Activated CD4-positive, alpha-beta memory T cell treated with anti-CD3 and anti-CD28 coated beads, Interleukin-2, amount 10 ng/mL, durations not matched to agents 7 days and 5 days (primary cell): ENCODE measurements around the gene DMTF1. TPM values are rescaled to one million over a fixed set of nuclear protein-coding genes. Genes with fewer than 3 reads are reported as not detected.

Source experiments
- CTCF ChIA-PET: fragments of 350-600 bp; sonication (Branson Sonifier 250); formaldehyde crosslinking; loops from one replicate; lab custom pipeline; 2021; ENCODE audit warnings: antibody characterized with exemption, inconsistent platforms; lab: Charles Lee
- POLR2A ChIA-PET: fragments of 350-600 bp; sonication (Branson Sonifier 250); formaldehyde crosslinking; loops from one replicate; lab custom pipeline; 2021; ENCODE audit warnings: antibody characterized with exemption; lab: Charles Lee
- DNase-seq: peaks from one replicate; pipeline ENCODE4 v3.0.0-alpha.2; 2020
- H3K27ac Mint-ChIP-seq: one replicate; pipeline ENCODE4 v1.8.0; 2021; ENCODE audit warnings: mild to moderate bottlenecking, mixed read lengths
- H3K27me3 Mint-ChIP-seq: one replicate; pipeline ENCODE4 v1.8.0; 2021; ENCODE audit warnings: mixed read lengths
- H3K36me3 Mint-ChIP-seq: one replicate; pipeline ENCODE4 v1.8.0; 2021; ENCODE audit warnings: low read depth, mixed read lengths
- H3K4me1 Mint-ChIP-seq: one replicate; pipeline ENCODE4 v1.8.0; 2021; ENCODE audit warnings: mixed read lengths
- H3K4me3 Mint-ChIP-seq: one replicate; pipeline ENCODE4 v1.8.0; 2021; ENCODE audit warnings: mild to moderate bottlenecking, mixed read lengths
- H3K9me3 Mint-ChIP-seq: one replicate; pipeline ENCODE4 v1.8.0; 2021; ENCODE audit warnings: mixed read lengths
- total RNA-seq, 2 experiments: library from RNA; stranded (reverse); gene quantifications; one replicate each; pipeline ENCODE4 v1.2.3, GENCODE V29; 2021

DMTF1 gene
- total RNA-seq, 2 experiments from 2014 or later = 95.3 to 97.8 TPM

- Mint-ChIP-seq H3K27me3 (no peaks in the 10 kb centered on the region), H3K4me3 (peak overlapping the region; percentile 94), H3K4me1 (peaks cover 32% of the 10 kb centered on the region), H3K36me3 (peaks cover 21% of the 10 kb centered on the region), H3K27ac (no peak overlapping the region), H3K9me3 (no peaks in the 10 kb centered on the region)
- CTCF ChIA-PET = interaction anchor here (0.9 to 4.2 kb wide), 6 partner anchors 9 to 226 kb away, joined by 3 to 63 read pairs (median 3); partner anchors contain the start of gene ELAPOR2
- POLR2A ChIA-PET = interaction anchor here (1.2 to 14.2 kb wide), 7 partner anchors 8 to 198 kb away, joined by 3 to 337 read pairs (median 16); partner anchors contain the start of genes CROT, ELAPOR2 and TMEM243
- DNase-seq = no peak
Measured at GRCh38 chr7:87151002-87151728, 1.1 kb upstream of the DMTF1 start.

GRCh38 chr7:87151729-87152111, 533 bp upstream of the DMTF1 start:
- Mint-ChIP-seq H3K4me1 (peaks cover 37% of the 10 kb centered on the region), H3K9me3 (no peaks in the 10 kb centered on the region), H3K27me3 (no peaks in the 10 kb centered on the region), H3K27ac (peak overlapping the region; percentile 93), H3K4me3 (peak overlapping the region; percentile 94), H3K36me3 (peaks cover 27% of the 10 kb centered on the region)
- no peak for DNase-seq
- POLR2A ChIA-PET = interaction anchor here (0.7 to 14.2 kb wide), 22 partner anchors 9 to 1069 kb away, joined by 3 to 337 read pairs (median 5); partner anchors contain the start of genes CROT, ELAPOR2, SRI and TMEM243
- CTCF ChIA-PET = interaction anchor here (0.9 to 3.3 kb wide), 8 partner anchors 8 to 224 kb away, joined by 3 to 23 read pairs (median 4); partner anchors contain the start of genes ELAPOR2 and TMEM243

- Mint-ChIP-seq H3K27ac (peak overlapping the region; percentile 93), H3K27me3 (no peaks in the 10 kb centered on the region), H3K36me3 (peaks cover 33% of the 10 kb centered on the region), H3K4me3 (peak overlapping the region; percentile 94), H3K9me3 (no peaks in the 10 kb centered on the region), H3K4me1 (peaks cover 48% of the 10 kb centered on the region)
- CTCF ChIA-PET = interaction anchor here (0.6 to 3.3 kb wide), 14 partner anchors 9 to 328 kb away, joined by 3 to 23 read pairs (median 4); partner anchors contain the start of genes ELAPOR2 and TMEM243
- DNase-seq = peak; percentile 53
- POLR2A ChIA-PET = interaction anchor here (0.6 to 14.2 kb wide), 28 partner anchors 9 to 1067 kb away, joined by 3 to 337 read pairs (median 4); partner anchors contain the start of genes ABCB1, CROT, ELAPOR2 and SRI
Measured at GRCh38 chr7:87152897-87153641, 816 bp downstream of the DMTF1 start.

DNA sequence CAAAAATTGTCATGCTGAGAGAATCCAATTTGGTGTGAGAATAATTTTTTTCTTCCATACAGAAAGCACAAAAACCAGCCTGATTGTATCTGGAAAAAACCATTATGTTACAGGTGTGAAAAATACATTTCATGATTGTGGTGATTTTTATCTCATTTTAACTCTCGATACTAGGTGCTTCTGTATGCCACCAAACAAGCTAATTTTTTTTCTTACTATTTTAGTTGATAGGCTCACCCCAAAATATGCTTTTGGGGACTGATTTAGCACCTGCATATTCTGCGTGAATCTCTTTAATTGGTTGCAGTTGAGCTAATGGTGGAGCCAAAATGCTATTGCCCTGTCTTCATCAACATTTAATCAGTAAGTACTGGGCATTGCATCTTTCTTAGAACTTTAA, 1.9 kb downstream of the DMTF1 start:
- H3K9me3 Mint-ChIP-seq = no peaks in the 10 kb centered on the region
- peak overlapping the region; percentile 93 for H3K27ac Mint-ChIP-seq
- H3K4me3 Mint-ChIP-seq = peak overlapping the region; percentile 94
- H3K36me3 Mint-ChIP-seq = peaks cover 33% of the 10 kb centered on the region
- POLR2A ChIA-PET = interaction anchor here (1.3 to 14.2 kb wide), 8 partner anchors 8 to 191 kb away, joined by 3 to 337 read pairs (median 17); partner anchors contain the start of genes CROT, ELAPOR2 and TMEM243
- DNase-seq = no peak
- CTCF ChIA-PET = interaction anchor here (0.9 to 3.3 kb wide), 7 partner anchors 26 to 228 kb away, joined by 3 to 23 read pairs (median 4); partner anchors contain the start of gene TMEM243
- H3K4me1 Mint-ChIP-seq = peaks cover 50% of the 10 kb centered on the region
- no peaks in the 10 kb centered on the region for H3K27me3 Mint-ChIP-seq

DNA sequence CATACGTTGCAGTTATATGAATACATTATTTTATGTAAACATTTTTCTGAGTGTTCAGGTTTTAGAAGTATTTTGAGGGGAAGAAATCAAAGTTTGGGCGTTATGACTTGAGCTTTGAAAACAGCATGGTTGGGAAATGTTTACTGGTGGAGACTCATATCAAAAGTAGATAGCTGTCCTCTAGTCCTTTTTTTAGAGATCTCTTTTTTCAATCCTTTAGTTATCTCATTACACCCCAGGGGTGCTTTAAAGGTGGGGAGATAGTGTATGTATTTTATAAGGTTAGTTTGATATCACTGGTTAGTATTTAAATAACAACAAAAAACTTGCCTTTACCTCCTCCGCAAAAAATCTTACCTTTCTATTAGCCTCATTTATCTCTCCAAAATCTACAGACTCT, 2.3 kb downstream of the DMTF1 start:
- no peak for DNase-seq
- peaks cover 54% of the 10 kb centered on the region for H3K4me1 Mint-ChIP-seq
- H3K4me3 Mint-ChIP-seq = peak overlapping the region; percentile 94
- ChIA-PET POLR2A (interaction anchor here (1.3 to 14.2 kb wide), 7 partner anchors 13 to 191 kb away, joined by 3 to 337 read pairs (median 18); partner anchors contain the start of genes CROT, ELAPOR2 and TMEM243), CTCF (interaction anchor here (0.6 to 3.3 kb wide), 7 partner anchors 26 to 229 kb away, joined by 3 to 23 read pairs (median 4); partner anchors contain the start of gene TMEM243)
- no peaks in the 10 kb centered on the region for H3K9me3 Mint-ChIP-seq
- H3K27me3 Mint-ChIP-seq = no peaks in the 10 kb centered on the region
- no peak overlapping the region for H3K27ac Mint-ChIP-seq
- H3K36me3 Mint-ChIP-seq = peaks cover 35% of the 10 kb centered on the region

DNA sequence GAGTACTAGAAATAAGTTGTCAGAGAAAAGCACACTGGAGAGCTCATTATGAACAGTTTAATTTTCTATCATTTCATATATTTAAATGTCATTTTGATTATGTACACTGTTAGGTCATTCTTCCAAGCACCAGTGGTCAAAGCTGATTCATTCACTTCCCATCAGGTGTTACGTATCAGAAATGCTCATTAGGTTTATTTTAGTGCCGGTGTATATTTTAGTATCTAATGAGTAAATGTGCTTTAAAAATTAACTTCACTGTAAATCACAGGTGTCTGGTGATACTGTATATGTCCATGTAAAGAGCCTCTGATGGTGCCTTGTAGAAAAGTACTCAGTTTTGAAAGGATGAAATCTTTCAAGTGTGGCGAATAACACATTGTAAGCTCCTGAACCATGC, 3.5 kb downstream of the DMTF1 start:
- DNase-seq = no peak
- no peak overlapping the region for H3K27ac Mint-ChIP-seq
- CTCF ChIA-PET = no interaction called here
- POLR2A ChIA-PET = interaction anchor here (14.2 kb wide), 1 partner anchor 61 kb away, joined by 337 read pairs; the partner anchor contains the start of gene TMEM243
- no peaks in the 10 kb centered on the region for H3K27me3 Mint-ChIP-seq
- no peak overlapping the region for H3K4me3 Mint-ChIP-seq
- H3K36me3 Mint-ChIP-seq = peaks cover 42% of the 10 kb centered on the region
- peaks cover 61% of the 10 kb centered on the region for H3K4me1 Mint-ChIP-seq
- H3K9me3 Mint-ChIP-seq = no peaks in the 10 kb centered on the region

GRCh38 chr7:87156709-87157108, 4.5 kb downstream of the DMTF1 start:
- Mint-ChIP-seq H3K4me3 (no peak overlapping the region), H3K27ac (no peak overlapping the region), H3K9me3 (no peaks in the 10 kb centered on the region), H3K27me3 (no peaks in the 10 kb centered on the region), H3K4me1 (peaks cover 55% of the 10 kb centered on the region), H3K36me3 (peaks cover 42% of the 10 kb centered on the region)
- ChIA-PET POLR2A (interaction anchor here (14.2 kb wide), 1 partner anchor 60 kb away, joined by 337 read pairs; the partner anchor contains the start of gene TMEM243), CTCF (no interaction called here)
- no peak for DNase-seq

DNA sequence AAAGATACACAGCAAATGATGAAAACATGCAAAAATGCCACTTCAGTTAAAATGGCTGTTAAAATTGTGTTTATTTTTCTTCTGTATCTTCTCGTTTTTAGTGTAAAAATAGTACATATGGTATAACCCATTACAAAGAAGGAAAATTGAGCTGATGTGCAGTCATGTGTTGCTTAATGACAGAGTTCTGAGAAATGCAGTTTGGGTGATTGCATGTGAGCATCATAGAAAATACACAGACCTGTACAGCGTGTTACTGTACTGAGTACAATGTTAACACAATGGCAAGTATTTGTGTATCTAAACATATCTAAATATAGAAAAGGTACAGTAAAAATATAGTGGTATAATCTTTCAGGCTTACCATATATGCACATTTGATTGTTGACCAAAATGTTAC, 7.3 kb downstream of the DMTF1 start:
- Mint-ChIP-seq H3K4me1 (peaks cover 48% of the 10 kb centered on the region), H3K36me3 (peaks cover 55% of the 10 kb centered on the region), H3K9me3 (no peaks in the 10 kb centered on the region), H3K27ac (no peak overlapping the region), H3K27me3 (no peaks in the 10 kb centered on the region), H3K4me3 (no peak overlapping the region)
- CTCF ChIA-PET = interaction anchor here (3.8 kb wide), 1 partner anchor 11 kb away, joined by 10 read pairs; no protein-coding TSS in a partner anchor
- DNase-seq = no peak
- POLR2A ChIA-PET = interaction anchor here (1.0 to 14.2 kb wide), 3 partner anchors 24 to 57 kb away, joined by 3 to 337 read pairs (median 3); partner anchors contain the start of gene TMEM243

DNA sequence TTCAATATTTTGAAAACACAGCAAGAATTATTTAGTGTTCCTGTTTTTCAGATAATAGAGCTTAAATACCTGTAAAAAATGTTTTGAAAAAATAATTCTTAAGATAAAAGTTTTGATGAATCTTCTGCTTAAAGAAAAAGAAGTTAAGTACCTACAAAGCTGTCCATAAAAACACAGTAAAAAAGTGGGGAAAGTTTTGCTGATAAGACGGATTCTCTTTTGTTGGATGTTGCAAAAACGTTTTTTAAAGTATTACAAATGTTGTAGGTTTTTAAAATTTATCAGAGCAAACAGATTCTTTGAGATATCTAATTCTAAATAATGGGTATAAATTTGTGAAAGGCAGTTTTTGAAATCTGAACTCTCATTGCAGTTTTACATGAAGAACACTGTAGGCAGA, 12.2 kb downstream of the DMTF1 start:
- CTCF ChIA-PET = interaction anchor here (1.6 kb wide), 1 partner anchor 72 kb away, joined by 3 read pairs; no protein-coding TSS in a partner anchor
- H3K4me1 Mint-ChIP-seq = peaks cover 13% of the 10 kb centered on the region
- no peak overlapping the region for H3K27ac Mint-ChIP-seq
- no peaks in the 10 kb centered on the region for H3K9me3 Mint-ChIP-seq
- POLR2A ChIA-PET = interaction anchor here (1.0 to 1.7 kb wide), 2 partner anchors 12 to 19 kb away, joined by 3 to 7 read pairs; partner anchors contain the start of gene DMTF1
- DNase-seq = no peak
- H3K27me3 Mint-ChIP-seq = no peaks in the 10 kb centered on the region
- peaks cover 68% of the 10 kb centered on the region for H3K36me3 Mint-ChIP-seq
- H3K4me3 Mint-ChIP-seq = no peak overlapping the region

DNA sequence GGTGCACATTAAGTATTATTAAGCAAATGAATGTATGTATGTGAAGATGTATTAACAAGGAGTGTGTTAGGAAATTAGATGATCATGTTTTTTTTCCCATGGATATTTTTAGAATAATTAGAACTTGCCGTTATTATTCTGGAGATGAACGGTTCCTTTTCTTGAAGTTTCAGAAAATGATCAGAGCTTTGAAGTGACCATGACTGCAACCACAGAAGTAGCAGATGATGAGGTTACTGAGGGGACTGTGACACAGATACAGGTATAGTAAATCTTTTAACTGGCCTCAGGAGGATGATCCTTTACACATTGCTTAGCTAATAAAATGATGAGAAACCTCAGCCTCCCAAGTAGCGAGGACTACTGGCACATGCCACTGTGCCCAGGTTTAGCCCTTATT, 18.6 kb downstream of the DMTF1 start:
- Mint-ChIP-seq H3K9me3 (no peaks in the 10 kb centered on the region), H3K4me3 (no peak overlapping the region), H3K27me3 (no peaks in the 10 kb centered on the region), H3K36me3 (peaks cover 68% of the 10 kb centered on the region), H3K27ac (no peak overlapping the region), H3K4me1 (no peaks in the 10 kb centered on the region)
- no peak for DNase-seq
- POLR2A ChIA-PET = interaction anchor here (4.7 kb wide), 1 partner anchor 17 kb away, joined by 19 read pairs; the partner anchor contains the start of gene DMTF1
- CTCF ChIA-PET = no interaction called here

DNA sequence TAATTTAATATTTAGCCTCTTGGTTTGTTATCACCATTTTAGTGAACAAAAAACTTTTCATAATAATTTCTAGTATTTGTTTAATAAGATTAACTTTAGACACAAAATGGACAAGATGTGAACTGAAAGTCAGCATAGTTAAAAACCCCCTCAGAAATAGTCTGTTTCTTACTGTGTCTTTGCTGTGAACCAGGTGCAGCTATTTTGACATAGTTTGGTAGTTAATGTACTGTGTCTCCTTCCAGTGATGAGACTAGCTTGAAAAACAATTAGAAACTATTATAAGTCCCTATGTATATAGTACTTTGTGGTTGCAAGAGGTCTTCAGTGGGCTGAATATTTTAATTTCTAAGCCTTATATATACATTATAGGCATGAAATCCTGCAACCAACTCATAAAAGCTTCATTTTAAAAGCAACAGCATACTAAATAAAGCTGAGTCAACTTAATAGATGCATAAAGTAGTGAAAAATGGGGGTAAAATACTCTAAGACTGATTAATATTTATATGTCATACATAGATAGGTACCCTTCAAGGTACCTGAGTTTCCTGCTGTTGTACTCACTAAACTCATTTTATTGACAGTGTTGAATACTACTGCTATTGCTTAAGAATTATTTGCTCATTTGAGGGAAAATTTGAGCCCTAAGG, 19.2 kb downstream of the DMTF1 start:
- ChIA-PET CTCF (interaction anchor here (0.9 kb wide), 1 partner anchor 15 kb away, joined by 3 read pairs; no protein-coding TSS in a partner anchor), POLR2A (interaction anchor here (4.7 kb wide), 1 partner anchor 18 kb away, joined by 19 read pairs; the partner anchor contains the start of gene DMTF1)
- no peak for DNase-seq
- H3K4me3 Mint-ChIP-seq = no peak overlapping the region
- no peak overlapping the region for H3K27ac Mint-ChIP-seq
- H3K36me3 Mint-ChIP-seq = peaks cover 69% of the 10 kb centered on the region
- H3K9me3 Mint-ChIP-seq = no peaks in the 10 kb centered on the region
- peaks cover 4% of the 10 kb centered on the region for H3K4me1 Mint-ChIP-seq
- H3K27me3 Mint-ChIP-seq = no peaks in the 10 kb centered on the region
